ENCODE data around the gene MAT2A.

DNA sequence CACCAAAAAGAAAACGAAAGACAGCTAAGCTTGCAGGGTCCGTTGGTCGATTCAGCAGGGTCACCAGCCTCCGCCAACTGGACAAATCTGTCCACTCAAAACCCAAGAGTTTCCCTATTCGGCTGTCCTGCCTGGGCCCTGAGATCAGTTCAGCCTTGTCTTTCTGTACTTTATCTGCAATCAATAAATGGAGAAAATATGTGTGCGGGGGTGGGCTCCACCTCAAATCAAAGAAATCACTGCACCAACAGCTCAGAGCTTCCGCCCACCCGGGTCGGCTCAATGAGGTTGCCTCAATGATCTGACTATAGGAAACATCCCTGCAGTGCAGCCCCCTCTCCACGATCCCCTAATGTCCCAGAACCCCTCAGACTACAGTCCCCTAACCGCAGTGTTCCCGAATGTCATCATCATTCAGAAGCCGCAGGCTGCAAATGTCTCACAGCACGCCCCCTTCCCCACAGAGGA lies 21.9 kb downstream of the MAT2A start:
- TF ChIP-seq EZH2 (IDR thresholded peaks at IDR 0.05; ENCODE audit: low read depth, low read length, severe bottlenecking) = no peak
- no peak for TF ChIP-seq CEBPB (IDR thresholded peaks at IDR 0.05; ENCODE audit: low read depth, low read length)
- TF ChIP-seq CTCF (IDR thresholded peaks at IDR 0.05; ENCODE audit: control extremely low read depth in 1 of 3, insufficient read depth in 1 of 3, low read depth in 1 of 3, low read length in 3 of 3) = no peak
- TF ChIP-seq SUZ12 (IDR thresholded peaks at IDR 0.05; ENCODE audit: low read length) = no peak
- TF ChIP-seq JUN (IDR thresholded peaks at IDR 0.05; ENCODE audit: low read depth, low read length) = no peak
- no peak for TF ChIP-seq TAF7 (optimal IDR thresholded peaks at IDR 0.05; ENCODE audit: borderline replicate concordance, low read depth, low read length)
- TF ChIP-seq HDAC6 (IDR thresholded peaks at IDR 0.05; ENCODE audit: low read depth, low read length) = no peak
- TF ChIP-seq HDAC2 (IDR thresholded peaks at IDR 0.05; ENCODE audit: borderline replicate concordance in 1 of 2, low read depth in 2 of 2, low read length in 2 of 2) = no peak
- no peak for TF ChIP-seq MAX (IDR thresholded peaks at IDR 0.05)
- no peak for TF ChIP-seq RFX5 (IDR thresholded peaks at IDR 0.05; ENCODE audit: borderline replicate concordance, low read depth, low read length)
- no peak for TF ChIP-seq TAF1 (IDR thresholded peaks at IDR 0.05; ENCODE audit: low read depth, low read length)
- no peak for TF ChIP-seq KDM1A (IDR thresholded peaks at IDR 0.05; ENCODE audit: borderline replicate concordance, low read length)

All from H1 (cell line).